ENCODE results near the gene RAP1GAP.

- no peak for TF ChIP-seq CTCF (conservative IDR thresholded peaks at IDR 0.05; ENCODE audit: low read length)
- TF ChIP-seq EZH2phosphoT487 (IDR thresholded peaks at IDR 0.05; ENCODE audit: borderline replicate concordance, low read depth, low read length): no peak
These were observed 2.4 kb downstream of the RAP1GAP start for GRCh38 chr1:21666576-21667320.
